PFSK-1 (cell line): ENCODE results near the gene FNDC10.

Experiments
- FOXP2 ChIP-seq: optimal IDR thresholded peaks from 2 replicates; pipeline ENCODE3; 2011; ENCODE audit warnings: borderline replicate concordance, control low read depth, inconsistent platforms; ENCODE audit not compliant: insufficient read depth; ENCODE audit errors: extremely low read length, extremely low read depth
- POLR2AphosphoS5 ChIP-seq: IDR thresholded peaks from 2 replicates; pipeline ENCODE4 v1.6.1; 2012; ENCODE audit warnings: low read depth, mild to moderate bottlenecking, control low read depth, low read length, moderate library complexity
- REST ChIP-seq, 2 experiments: IDR thresholded peaks; 2 replicates each; pipeline versions ENCODE4 v1.6.1 to v1.8.0; 2011 to 2012; ENCODE audit warnings: low read depth in 2 of 2, low read length in 2 of 2, control low read depth in 1 of 2, inconsistent platforms in 1 of 2, mild to moderate bottlenecking in 1 of 2, moderate library complexity in 1 of 2; ENCODE audit not compliant: insufficient read depth in 1 of 2
- SIN3A ChIP-seq: IDR thresholded peaks from 2 replicates; pipeline ENCODE4 v1.6.1; 2012; ENCODE audit warnings: mild to moderate bottlenecking, low read length, moderate library complexity, borderline replicate concordance; ENCODE audit not compliant: insufficient read depth
- TAF1 ChIP-seq: IDR thresholded peaks from 2 replicates; pipeline ENCODE4 v1.6.1; 2012; ENCODE audit warnings: low read length, control low read depth, borderline replicate concordance; ENCODE audit not compliant: insufficient read depth

The FNDC10 gene

GRCh38 chr1:1552263-1552639 is 47.7 kb downstream of the FNDC10 start:
- TF ChIP-seq FOXP2: no peak

GRCh38 chr1:1551524-1552262 is 48.2 kb downstream of the FNDC10 start:
- TF ChIP-seq REST (IDR thresholded peaks at IDR 0.05; ENCODE audit: insufficient read depth in 1 of 2, low read depth in 2 of 2, low read length in 2 of 2) (no peak), FOXP2 (no peak), TAF1 (no peak), SIN3A (no peak), POLR2AphosphoS5 (no peak)

DNA sequence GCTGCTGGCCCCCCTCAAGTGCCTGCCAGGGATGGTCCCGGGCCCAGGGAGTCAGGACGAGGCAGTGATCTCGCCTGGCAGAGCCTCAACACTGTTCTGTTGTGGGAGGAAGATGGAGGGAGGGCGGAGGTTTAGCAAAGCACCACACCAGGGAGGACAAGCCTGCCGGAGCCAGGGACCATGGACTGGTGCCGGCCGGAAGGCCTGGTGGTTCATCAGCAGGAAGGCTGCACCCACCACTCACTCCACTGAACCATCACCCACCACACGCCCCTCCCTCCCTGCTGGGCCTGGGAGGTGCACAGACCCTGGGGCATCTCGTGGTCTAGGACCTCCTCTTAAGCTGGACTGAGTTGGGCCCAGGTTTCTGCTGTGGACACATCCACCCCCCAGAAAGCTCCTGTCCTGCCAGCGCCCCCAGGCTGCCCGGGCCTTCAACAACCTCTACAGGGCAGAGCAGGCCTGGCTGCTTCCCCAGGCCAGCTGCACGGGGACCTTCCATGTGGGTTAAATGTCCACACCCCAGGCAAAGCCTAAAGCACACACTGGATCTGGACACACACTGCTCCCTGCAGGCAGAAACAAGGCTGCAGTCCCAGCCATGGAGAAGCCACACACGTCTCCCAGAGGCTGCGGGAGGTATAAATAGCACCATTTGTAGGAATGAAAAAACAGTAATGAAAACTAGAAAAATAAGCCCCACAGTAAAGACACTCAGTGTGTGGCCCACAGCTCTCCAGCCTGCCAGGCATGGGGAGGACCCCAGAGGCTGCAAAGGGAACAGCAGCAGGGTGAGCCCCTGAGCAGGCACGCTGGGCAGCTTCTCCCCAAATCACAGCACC is 49.1 kb downstream of the FNDC10 start:
- TF ChIP-seq POLR2AphosphoS5: no peak
- no peak for TF ChIP-seq TAF1
- no peak for TF ChIP-seq REST (IDR thresholded peaks at IDR 0.05; ENCODE audit: insufficient read depth in 1 of 2, low read depth in 2 of 2, low read length in 2 of 2)
- TF ChIP-seq SIN3A: no peak
- TF ChIP-seq FOXP2: no peak

- TF ChIP-seq SIN3A (no peak), TAF1 (no peak), REST (IDR thresholded peaks at IDR 0.05; ENCODE audit: insufficient read depth in 1 of 2, low read depth in 2 of 2, low read length in 2 of 2) (no peak)
These were observed 49.8 kb downstream of the FNDC10 start for GRCh38 chr1:1550087-1550486.

DNA sequence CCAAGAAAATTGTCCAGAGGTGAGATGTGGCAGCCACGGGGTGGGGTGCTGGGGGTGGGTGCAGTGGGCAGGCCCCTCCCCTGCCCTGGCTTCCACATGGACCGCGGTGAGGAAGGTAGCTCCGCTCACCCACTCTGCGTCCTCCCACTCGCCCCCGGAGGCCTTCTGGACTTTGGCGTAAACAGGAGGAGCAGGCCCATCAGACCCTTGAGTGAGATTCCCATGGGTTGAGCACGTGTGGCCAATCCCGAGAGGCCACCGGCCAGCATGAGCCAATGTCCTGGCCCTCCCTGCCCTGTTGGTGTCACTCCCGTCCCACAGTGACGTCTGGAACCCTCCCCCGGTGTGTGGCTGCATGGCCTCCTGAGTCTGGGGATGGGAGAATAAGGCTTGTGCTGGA is 51.3 kb downstream of the FNDC10 start:
- no peak for TF ChIP-seq FOXP2
- TF ChIP-seq SIN3A: no peak
- TF ChIP-seq REST (IDR thresholded peaks at IDR 0.05; ENCODE audit: insufficient read depth in 1 of 2, low read depth in 2 of 2, low read length in 2 of 2): no peak
- no peak for TF ChIP-seq POLR2AphosphoS5
- no peak for TF ChIP-seq TAF1
